Keratinocyte (primary cell): Measurements from ENCODE around the gene KRT77. TPM values are rescaled to one million over a fixed set of nuclear protein-coding genes. Genes with fewer than 3 reads are reported as not detected.
"Not testable (repeated sequence)": the region's sequence is repeated elsewhere in the genome, so short reads cannot be mapped to it uniquely, and the experiment has no call there.

Source experiments
- DNase-seq: peaks from one replicate; pipeline ENCODE4 v3.0.0-alpha.2; 2011; ENCODE audit warnings: low read depth, missing footprints, low spot score
- FAIRE-seq: peaks from 2 replicates; lab custom pipeline; 2011; peaks lifted over from hg19 to GRCh38; lab: Jason Lieb, UNC
- H2AFZ ChIP-seq: 2 replicates; pipeline ENCODE4 v1.6.0; 2012; ENCODE audit warnings: low read length, control low read depth, inconsistent platforms; ENCODE audit not compliant: control insufficient read depth
- H3K27ac ChIP-seq: 2 replicates; pipeline ENCODE4 v1.5.1; 2011; ENCODE audit warnings: low read length; ENCODE audit not compliant: control insufficient read depth, insufficient read depth
- H3K27me3 ChIP-seq: 3 replicates; pipeline ENCODE4 v1.6.0; 2011; ENCODE audit warnings: low read length; ENCODE audit not compliant: control insufficient read depth, insufficient read depth; ENCODE audit errors: extremely low read depth
- H3K36me3 ChIP-seq, 2 experiments: 2 replicates in 1 of 2; 3 replicates in 1 of 2; pipeline ENCODE4 v1.5.1; 2011; ENCODE audit warnings: low read length in 2 of 2, mild to moderate bottlenecking in 1 of 2; ENCODE audit not compliant: control insufficient read depth in 2 of 2, insufficient read depth in 2 of 2; ENCODE audit errors: extremely low read depth in 1 of 2
- H3K4me1 ChIP-seq: 3 replicates; pipeline ENCODE4 v1.5.1; 2011; ENCODE audit warnings: low read length; ENCODE audit not compliant: control insufficient read depth, insufficient read depth; ENCODE audit errors: extremely low read depth
- H3K4me2 ChIP-seq: 3 replicates; pipeline ENCODE4 v1.6.0; 2011; ENCODE audit warnings: low read depth, low read length; ENCODE audit not compliant: control insufficient read depth, insufficient read depth; ENCODE audit errors: extremely low read depth
- H3K4me3 ChIP-seq, 3 experiments: fragments of 200-600 bp in 1 of 3; sonication (generic) in 1 of 3; 2 replicates in 2 of 3; 3 replicates in 1 of 3; pipeline ENCODE4 v1.5.1; 2011 to 2016; ENCODE audit warnings: low read length in 3 of 3, mild to moderate bottlenecking in 3 of 3, control low read depth in 2 of 3, inconsistent platforms in 1 of 3, low read depth in 1 of 3, mixed read lengths in 1 of 3, mixed run types in 1 of 3, moderate library complexity in 1 of 3; ENCODE audit not compliant: control insufficient read depth in 2 of 3, insufficient read depth in 2 of 3; ENCODE audit errors: extremely low read depth in 1 of 3
- H3K79me2 ChIP-seq: 2 replicates; pipeline ENCODE4 v1.6.0; 2012; ENCODE audit warnings: low read length; ENCODE audit not compliant: control insufficient read depth, insufficient read depth
- H3K9ac ChIP-seq: 3 replicates; pipeline ENCODE4 v1.6.0; 2011; ENCODE audit warnings: low read length; ENCODE audit not compliant: control insufficient read depth, insufficient read depth; ENCODE audit errors: extremely low read depth
- H3K9me1 ChIP-seq: 3 replicates; pipeline ENCODE4 v1.6.0; 2011; ENCODE audit warnings: low read length; ENCODE audit not compliant: control insufficient read depth, insufficient read depth; ENCODE audit errors: extremely low read depth
- H3K9me3 ChIP-seq: 2 replicates; pipeline ENCODE4 v1.5.1; 2012; ENCODE audit warnings: low read depth, low read length; ENCODE audit not compliant: control insufficient read depth
- H4K20me1 ChIP-seq: 3 replicates; pipeline ENCODE4 v1.6.0; 2011; ENCODE audit warnings: low read length; ENCODE audit not compliant: control insufficient read depth, insufficient read depth; ENCODE audit errors: extremely low read depth
- CTCF ChIP-seq, 3 experiments: IDR thresholded peaks in 1 of 3; conservative IDR thresholded peaks in 1 of 3; optimal IDR thresholded peaks in 1 of 3; 2 replicates in 2 of 3; 3 replicates in 1 of 3; pipeline versions ENCODE3 to v1.5.1; 2011; ENCODE audit warnings: low read length in 3 of 3, mild to moderate bottlenecking in 3 of 3, moderate library complexity in 2 of 3, control low read depth in 1 of 3, inconsistent platforms in 1 of 3; ENCODE audit not compliant: insufficient read depth in 2 of 3; ENCODE audit errors: extremely low read depth in 1 of 3
- EZH2 ChIP-seq: IDR thresholded peaks from one replicate; pipeline ENCODE4 v1.6.1; 2012; ENCODE audit warnings: inconsistent platforms, mild to moderate bottlenecking, low read length, moderate library complexity
- dilution Hi-C: fragments of 300-500 bp; cut with MboI; formaldehyde crosslinking; loops from one replicate; pipeline ENCODE4 v1.7.0; 2020; ENCODE audit warnings: low sequenced_read_pairs; ENCODE audit not compliant: extremely low pct_ligation_motif_present
- polyA plus RNA-seq, 5 experiments: library from polyadenylated mRNA; depleted of rRNA in 3 of 5; stranded (reverse) in 3 of 5; stranded (forward) in 1 of 5; unstranded in 1 of 5; fragments of >200 nt; gene quantifications; 1 replicate in 1 of 5; 2 replicates in 3 of 5; 3 replicates in 1 of 5; pipeline versions ENCODE4 v1.2.1 to v1.2.3, GENCODE V29; 2011 to 2012; ENCODE audit warnings: missing spikeins in 2 of 5, low read depth in 1 of 5, low replicate concordance in 1 of 5

KRT77 gene
- polyA plus RNA-seq, 1 donor (not counting 4 experiments of a cell fraction or from before 2014, with no cell fraction given) = 1.3 TPM

DNA sequence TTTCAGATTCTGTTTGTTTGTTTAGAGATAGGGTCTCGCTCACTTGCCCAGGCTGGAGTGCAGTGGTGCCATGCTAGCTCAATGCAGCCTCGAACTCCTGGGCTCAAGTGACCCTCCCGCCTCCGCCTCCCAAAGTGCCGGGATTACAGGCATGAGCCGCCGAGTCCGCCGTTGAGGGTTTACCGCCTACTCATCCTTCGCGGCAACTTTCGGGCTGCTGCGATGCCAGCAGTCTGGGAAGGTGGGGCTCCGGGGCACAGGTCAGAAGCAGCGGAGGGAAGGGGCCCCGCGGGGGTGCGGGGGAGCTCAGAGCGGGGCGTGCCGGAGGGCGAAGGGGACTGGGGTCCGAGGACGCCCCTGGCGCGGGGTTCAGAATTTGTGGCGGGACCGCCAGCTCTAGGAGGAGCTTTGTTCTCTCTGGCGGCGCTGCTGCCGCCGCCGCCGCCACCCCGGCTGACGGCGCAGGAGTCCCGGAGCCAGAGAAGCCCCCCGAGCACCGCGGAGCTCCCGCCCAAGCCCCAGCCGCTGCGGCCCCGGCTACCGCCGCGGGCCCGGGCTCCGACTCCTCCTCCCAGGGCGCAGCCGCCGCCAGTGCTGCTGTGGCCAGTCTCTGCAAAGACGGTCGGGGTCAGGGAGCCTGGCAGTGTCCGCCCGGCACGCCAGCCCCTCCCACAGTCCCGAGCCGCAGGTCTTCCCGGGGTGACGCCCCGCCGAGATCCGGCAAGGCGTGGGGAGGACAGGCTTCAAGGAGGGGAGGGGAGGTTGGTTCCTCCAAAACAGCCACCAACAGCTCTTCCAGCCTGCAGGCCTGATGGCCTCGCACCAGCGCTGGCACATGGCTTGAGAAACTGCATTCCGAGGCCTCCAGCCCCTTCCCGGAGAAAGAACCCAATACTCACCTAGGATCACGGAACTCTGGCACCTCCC is 10.9 kb upstream of the KRT77 start:
- FAIRE-seq (no peak), DNase-seq (no peak)
- H3K27me3 ChIP-seq = peaks cover 38% of the 10 kb centered on the region
- H3K4me1 ChIP-seq = no peaks in the 10 kb centered on the region
- H3K4me3 ChIP-seq = no peak overlapping the region
- no peaks in the 10 kb centered on the region for H3K9me1 ChIP-seq
- TF ChIP-seq EZH2 = peak; percentile 87
- no peak for TF ChIP-seq CTCF (optimal IDR thresholded peaks at IDR 0.05 in 1 of 3, IDR thresholded peaks at IDR 0.05 in 1 of 3, conservative IDR thresholded peaks at IDR 0.05 in 1 of 3; ENCODE audit: extremely low read depth in 1 of 3, insufficient read depth in 2 of 3, low read length in 3 of 3)
- H3K27ac ChIP-seq = no peak overlapping the region
- H2AFZ ChIP-seq = no peak overlapping the region
- H3K9ac ChIP-seq = no peak overlapping the region
- peak overlapping the region; percentile 43 for H3K4me2 ChIP-seq
- H3K9me3 ChIP-seq = no peaks in the 10 kb centered on the region
- H3K36me3 ChIP-seq = no peaks in the 10 kb centered on the region
- dilution Hi-C loops = no loop called here
- H3K79me2 ChIP-seq = no peaks in the 10 kb centered on the region
- H4K20me1 ChIP-seq = no peaks in the 10 kb centered on the region

GRCh38 chr12:52712122-52712521 is 8.8 kb upstream of the KRT77 start:
- H3K4me3 ChIP-seq, H3K4me2 ChIP-seq, H3K9me3 ChIP-seq, dilution Hi-C loops, H3K79me2 ChIP-seq, H2AFZ ChIP-seq, H3K36me3 ChIP-seq, DNase-seq, H3K9ac ChIP-seq, H3K9me1 ChIP-seq, FAIRE-seq, H4K20me1 ChIP-seq, H3K27ac ChIP-seq, H3K4me1 ChIP-seq: not testable (repeated sequence)
- peaks cover 43% of the 10 kb centered on the region for H3K27me3 ChIP-seq
